GM20000 (cell line): ENCODE data around the gene ETFRF1.

ENCODE experiments used
- DNase-seq: peaks from one replicate; pipeline ENCODE4 v3.0.0; 2012; ENCODE audit warnings: low spot score
- TF ChIP-seq, protein P1 (sequence below): IDR thresholded peaks from 2 replicates; pipeline ENCODE4 v1.5.1; 2012; ENCODE audit warnings: mild to moderate bottlenecking, control low read depth; ENCODE audit errors: extremely low read depth, missing control alignments

The ETFRF1 gene

GRCh38 chr12:25194214-25194613 is 823 bp upstream of the ETFRF1 start:
- no peak for DNase-seq
- TF ChIP-seq, protein P1, sequence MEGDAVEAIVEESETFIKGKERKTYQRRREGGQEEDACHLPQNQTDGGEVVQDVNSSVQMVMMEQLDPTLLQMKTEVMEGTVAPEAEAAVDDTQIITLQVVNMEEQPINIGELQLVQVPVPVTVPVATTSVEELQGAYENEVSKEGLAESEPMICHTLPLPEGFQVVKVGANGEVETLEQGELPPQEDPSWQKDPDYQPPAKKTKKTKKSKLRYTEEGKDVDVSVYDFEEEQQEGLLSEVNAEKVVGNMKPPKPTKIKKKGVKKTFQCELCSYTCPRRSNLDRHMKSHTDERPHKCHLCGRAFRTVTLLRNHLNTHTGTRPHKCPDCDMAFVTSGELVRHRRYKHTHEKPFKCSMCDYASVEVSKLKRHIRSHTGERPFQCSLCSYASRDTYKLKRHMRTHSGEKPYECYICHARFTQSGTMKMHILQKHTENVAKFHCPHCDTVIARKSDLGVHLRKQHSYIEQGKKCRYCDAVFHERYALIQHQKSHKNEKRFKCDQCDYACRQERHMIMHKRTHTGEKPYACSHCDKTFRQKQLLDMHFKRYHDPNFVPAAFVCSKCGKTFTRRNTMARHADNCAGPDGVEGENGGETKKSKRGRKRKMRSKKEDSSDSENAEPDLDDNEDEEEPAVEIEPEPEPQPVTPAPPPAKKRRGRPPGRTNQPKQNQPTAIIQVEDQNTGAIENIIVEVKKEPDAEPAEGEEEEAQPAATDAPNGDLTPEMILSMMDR: no peak

DNA sequence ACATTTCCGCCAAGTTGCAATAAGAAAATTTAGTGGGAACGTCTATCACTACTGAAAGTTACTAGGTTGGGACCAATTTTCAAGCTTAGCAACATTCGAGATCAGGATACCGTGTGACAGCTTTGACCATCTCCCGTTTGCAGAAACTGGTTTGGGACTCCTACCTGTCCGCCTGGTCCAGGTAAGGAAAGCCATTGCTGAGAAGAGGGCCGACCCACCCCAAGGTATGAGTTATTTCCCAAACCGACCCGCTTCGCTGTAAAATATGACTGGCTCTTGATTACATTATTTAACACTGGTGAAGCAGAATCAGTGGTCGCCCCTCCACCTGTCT is 348 bp upstream of the ETFRF1 start:
- TF ChIP-seq, protein P1: no peak
- DNase-seq: no peak

DNA sequence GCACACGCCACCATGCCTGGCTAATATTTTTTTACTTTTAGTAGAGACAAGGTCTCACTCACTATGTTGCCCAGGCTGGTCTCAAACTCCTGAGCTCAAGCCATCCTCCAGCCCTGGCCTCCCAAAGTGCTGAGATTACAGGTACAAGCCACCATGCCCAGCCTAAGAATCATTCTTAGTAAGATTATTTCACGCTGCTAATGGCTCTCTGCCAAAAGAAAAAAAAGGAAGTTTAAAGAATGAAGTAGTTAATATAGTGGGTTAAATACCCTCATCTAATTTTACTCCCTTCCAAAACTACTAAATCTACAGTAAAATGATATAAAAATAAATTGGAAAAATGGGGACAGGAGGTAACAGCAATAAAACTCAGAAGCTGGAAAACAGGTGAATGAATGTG is 2.6 kb downstream of the ETFRF1 start:
- TF ChIP-seq, protein P1: no peak
- DNase-seq: no peak

- TF ChIP-seq, protein P1: no peak
- no peak for DNase-seq
Observed at GRCh38 chr12:25200703-25201102, 5.7 kb downstream of the ETFRF1 start.

DNA sequence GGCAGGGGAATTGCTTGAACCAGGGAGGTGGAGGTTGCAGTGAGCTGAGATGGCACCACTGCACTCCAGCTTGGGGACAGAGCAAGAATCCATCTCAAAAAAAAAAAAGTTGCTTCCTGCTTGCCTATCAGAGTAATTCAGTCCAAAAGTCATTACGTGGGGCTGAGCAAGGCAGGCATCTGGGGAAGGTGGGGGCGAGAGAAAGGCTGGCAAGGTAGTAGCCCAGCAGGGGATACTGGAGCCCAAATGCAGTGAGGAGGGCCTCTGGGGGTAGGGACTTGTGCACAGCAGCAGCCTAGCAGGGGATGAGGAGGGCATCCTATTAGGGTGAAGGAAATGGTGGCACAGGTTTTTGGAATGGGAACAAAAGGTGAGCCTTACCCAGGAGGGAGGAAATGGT is 7.1 kb downstream of the ETFRF1 start:
- DNase-seq: no peak
- TF ChIP-seq, protein P1: no peak

DNA sequence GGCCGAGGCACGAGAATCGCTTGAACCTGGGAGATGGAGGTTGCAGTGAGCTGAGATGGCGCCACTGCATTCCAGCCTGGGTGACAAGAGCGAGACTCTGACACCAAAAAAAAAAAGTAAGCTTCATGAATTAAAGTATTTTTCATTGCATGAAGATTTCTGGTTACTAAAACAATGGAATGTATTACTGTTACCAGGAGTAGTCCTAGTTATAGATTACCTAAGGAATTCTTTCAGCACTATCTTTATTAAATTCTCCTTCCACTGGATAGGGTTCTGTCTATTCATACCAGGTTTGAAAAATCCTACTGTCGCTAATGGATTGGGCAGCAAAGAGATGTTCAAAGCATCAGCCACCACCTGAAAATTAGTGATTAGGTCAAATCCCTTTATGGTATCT is 12.4 kb downstream of the ETFRF1 start:
- TF ChIP-seq, protein P1: no peak
- no peak for DNase-seq

GRCh38 chr12:25207846-25208245 is 12.8 kb downstream of the ETFRF1 start:
- TF ChIP-seq, protein P1: no peak

More at GRCh38 chr12:25207846-25208245, 12.8 kb downstream of the ETFRF1 start:
- DNase-seq: no peak
